ENCODE data around the gene PGAP6.

The PGAP6 gene

GRCh38 chr16:359067-359763 lies 22.6 kb downstream of the PGAP6 start:
- no peaks in the 10 kb centered on the region for H3K36me3 ChIP-seq (ENCODE audit: control insufficient read depth in 1 of 2, insufficient read depth in 2 of 2, low read length in 2 of 2)
- peaks cover 4 to 7% of the 10 kb centered on the region in 2 donors for H3K27me3 ChIP-seq (ENCODE audit: control insufficient read depth in 1 of 2, insufficient read depth in 2 of 2, low read length in 2 of 2)
- no peaks in the 10 kb centered on the region for H3K9me3 ChIP-seq (ENCODE audit: control insufficient read depth in 1 of 2, low read length in 2 of 2)
- H3K4me3 ChIP-seq (ENCODE audit: low read depth in 1 of 2, low read length in 2 of 2) = no peak overlapping the region
- H3K9ac ChIP-seq (ENCODE audit: low read depth in 1 of 2, low read length in 2 of 2) = no peak overlapping the region
- H3K27ac ChIP-seq (ENCODE audit: low read depth, low read length) = no peak overlapping the region
- H3K4me1 ChIP-seq (ENCODE audit: control insufficient read depth in 1 of 2, insufficient read depth in 2 of 2, low read length in 2 of 2) = no peaks in the 10 kb centered on the region

DNA sequence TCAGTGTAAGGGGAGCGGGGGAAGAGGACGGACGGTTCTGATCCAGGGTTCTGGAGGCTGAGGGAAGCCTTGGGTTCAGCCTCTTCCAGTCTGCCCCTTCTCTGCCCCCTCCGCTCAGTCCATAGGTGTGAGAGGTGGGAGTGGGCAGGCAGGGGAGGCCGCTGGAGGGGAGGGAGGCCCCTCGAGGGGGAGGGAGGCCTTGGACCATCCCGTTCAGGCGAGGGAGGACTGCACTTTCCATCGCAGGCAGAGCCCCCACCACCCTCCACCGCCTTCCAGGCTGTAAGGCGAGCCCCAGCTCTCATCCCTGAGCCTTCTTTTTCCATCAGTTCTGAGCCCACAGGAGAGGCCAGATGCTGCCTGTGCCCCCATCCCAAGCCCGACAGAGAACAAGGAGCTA lies 25.0 kb downstream of the PGAP6 start:
- Histone ChIP-seq H3K36me3 (ENCODE audit: control insufficient read depth in 1 of 2, insufficient read depth in 2 of 2, low read length in 2 of 2) (no peaks in the 10 kb centered on the region), H3K4me1 (ENCODE audit: control insufficient read depth in 1 of 2, insufficient read depth in 2 of 2, low read length in 2 of 2) (peaks cover 0 to 4% of the 10 kb centered on the region in 2 donors), H3K9ac (ENCODE audit: low read depth in 1 of 2, low read length in 2 of 2) (no peak overlapping the region), H3K9me3 (ENCODE audit: control insufficient read depth in 1 of 2, low read length in 2 of 2) (no peaks in the 10 kb centered on the region), H3K27ac (ENCODE audit: low read depth, low read length) (no peak overlapping the region), H3K27me3 (ENCODE audit: control insufficient read depth in 1 of 2, insufficient read depth in 2 of 2, low read length in 2 of 2) (no peaks in the 10 kb centered on the region), H3K4me3 (ENCODE audit: low read depth in 1 of 2, low read length in 2 of 2) (no peak overlapping the region)

GRCh38 chr16:354971-355461 lies 26.8 kb downstream of the PGAP6 start:
- H3K36me3 ChIP-seq (ENCODE audit: control insufficient read depth in 1 of 2, insufficient read depth in 2 of 2, low read length in 2 of 2) = peaks cover 0 to 5% of the 10 kb centered on the region in 2 donors
- no peaks in the 10 kb centered on the region for H3K9me3 ChIP-seq (ENCODE audit: control insufficient read depth in 1 of 2, low read length in 2 of 2)
- no peak overlapping the region for H3K27ac ChIP-seq (ENCODE audit: low read depth, low read length)
- no peak overlapping the region for H3K9ac ChIP-seq (ENCODE audit: low read depth in 1 of 2, low read length in 2 of 2)
- peaks cover 0 to 13% of the 10 kb centered on the region in 2 donors for H3K4me1 ChIP-seq (ENCODE audit: control insufficient read depth in 1 of 2, insufficient read depth in 2 of 2, low read length in 2 of 2)
- H3K4me3 ChIP-seq (ENCODE audit: low read depth in 1 of 2, low read length in 2 of 2) = peak overlapping the region in 1 of 2 donors; percentile 15
- no peaks in the 10 kb centered on the region for H3K27me3 ChIP-seq (ENCODE audit: control insufficient read depth in 1 of 2, insufficient read depth in 2 of 2, low read length in 2 of 2)

DNA sequence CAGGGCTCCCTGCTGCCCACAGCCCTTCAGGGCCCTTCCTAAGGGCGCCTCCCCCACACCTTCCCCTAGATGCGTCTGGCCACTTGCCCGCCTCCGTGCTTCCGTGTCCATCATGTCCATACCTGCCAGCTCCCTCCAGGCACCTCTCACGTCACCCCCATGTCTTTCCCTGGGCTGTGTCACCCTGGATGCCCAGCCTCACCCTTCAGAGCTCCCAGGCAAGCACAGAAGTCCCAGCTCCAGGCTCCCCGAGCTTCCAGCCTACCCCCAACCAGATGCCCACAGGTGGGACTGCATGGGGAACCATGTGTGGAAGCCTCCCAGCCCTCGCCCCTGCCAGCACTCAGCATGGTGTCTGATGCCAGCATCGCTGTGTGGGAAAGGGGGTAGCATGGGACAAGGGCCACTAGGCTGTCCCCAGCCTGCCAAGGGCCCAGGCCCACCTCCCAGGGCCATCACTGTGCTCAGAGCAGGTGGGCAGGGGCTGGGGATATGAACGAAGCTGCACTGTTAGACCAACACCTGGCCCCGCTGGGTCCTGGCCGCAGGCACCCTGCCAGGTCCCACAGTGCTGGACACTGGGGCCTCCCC lies 27.4 kb downstream of the PGAP6 start:
- H3K9me3 ChIP-seq (ENCODE audit: control insufficient read depth in 1 of 2, low read length in 2 of 2) = no peaks in the 10 kb centered on the region
- no peak overlapping the region for H3K27ac ChIP-seq (ENCODE audit: low read depth, low read length)
- peaks cover 0 to 13% of the 10 kb centered on the region in 2 donors for H3K4me1 ChIP-seq (ENCODE audit: control insufficient read depth in 1 of 2, insufficient read depth in 2 of 2, low read length in 2 of 2)
- H3K4me3 ChIP-seq (ENCODE audit: low read depth in 1 of 2, low read length in 2 of 2) = no peak overlapping the region
- no peak overlapping the region for H3K9ac ChIP-seq (ENCODE audit: low read depth in 1 of 2, low read length in 2 of 2)
- H3K27me3 ChIP-seq (ENCODE audit: control insufficient read depth in 1 of 2, insufficient read depth in 2 of 2, low read length in 2 of 2) = no peaks in the 10 kb centered on the region
- peaks cover 0 to 7% of the 10 kb centered on the region in 2 donors for H3K36me3 ChIP-seq (ENCODE audit: control insufficient read depth in 1 of 2, insufficient read depth in 2 of 2, low read length in 2 of 2)

DNA sequence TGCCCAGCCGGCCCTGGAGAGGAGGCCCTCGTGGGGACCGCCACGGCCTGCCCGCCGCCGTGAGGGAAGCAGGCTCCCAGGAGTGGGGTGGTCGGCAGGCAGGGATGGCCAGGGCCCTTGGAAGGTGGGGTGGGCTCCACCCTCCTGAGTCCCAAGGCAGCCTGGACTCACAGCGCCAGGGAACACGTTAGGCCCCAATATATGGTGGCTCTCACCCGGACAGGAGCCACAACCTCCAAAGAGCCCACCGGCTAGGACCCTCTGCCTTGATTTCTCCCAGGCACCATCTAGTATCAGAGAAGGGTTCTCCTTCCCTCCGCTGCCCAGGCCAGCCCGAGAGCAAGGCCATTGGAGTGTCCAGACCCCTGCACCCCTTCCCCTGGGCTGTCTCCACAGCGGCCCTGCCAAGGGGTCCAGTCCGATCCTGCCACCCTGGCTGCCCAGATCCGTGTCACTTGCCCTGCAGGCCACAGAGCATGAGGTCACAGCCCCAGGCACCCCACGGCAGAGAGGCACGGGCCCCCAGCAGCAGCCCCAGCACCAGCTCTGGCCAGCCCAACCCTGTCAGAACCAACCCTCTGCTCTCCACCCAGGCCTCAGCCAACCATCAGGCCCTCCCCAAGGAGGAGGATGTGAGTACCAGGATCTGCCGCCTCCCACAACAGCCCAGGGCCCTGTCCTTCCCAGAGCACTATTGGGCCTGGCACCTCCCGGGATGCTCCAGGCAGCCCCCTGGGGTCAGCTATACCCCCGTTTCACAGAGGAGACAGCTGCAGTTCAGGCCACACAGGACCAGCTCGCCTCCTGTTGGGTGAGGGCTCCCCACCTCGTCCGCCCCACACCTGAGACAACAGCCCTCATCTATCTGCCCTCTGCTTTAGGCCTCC lies 28.1 kb downstream of the PGAP6 start:
- Histone ChIP-seq H3K27me3 (ENCODE audit: control insufficient read depth in 1 of 2, insufficient read depth in 2 of 2, low read length in 2 of 2) (no peaks in the 10 kb centered on the region), H3K4me3 (ENCODE audit: low read depth in 1 of 2, low read length in 2 of 2) (peak overlapping the region; percentile 47 to 71), H3K27ac (ENCODE audit: low read depth, low read length) (no peak overlapping the region), H3K4me1 (ENCODE audit: control insufficient read depth in 1 of 2, insufficient read depth in 2 of 2, low read length in 2 of 2) (peaks cover 0 to 13% of the 10 kb centered on the region in 2 donors), H3K9me3 (ENCODE audit: control insufficient read depth in 1 of 2, low read length in 2 of 2) (no peaks in the 10 kb centered on the region), H3K9ac (ENCODE audit: low read depth in 1 of 2, low read length in 2 of 2) (peak overlapping the region; percentile 56 to 70), H3K36me3 (ENCODE audit: control insufficient read depth in 1 of 2, insufficient read depth in 2 of 2, low read length in 2 of 2) (peaks cover 0 to 10% of the 10 kb centered on the region in 2 donors)

DNA sequence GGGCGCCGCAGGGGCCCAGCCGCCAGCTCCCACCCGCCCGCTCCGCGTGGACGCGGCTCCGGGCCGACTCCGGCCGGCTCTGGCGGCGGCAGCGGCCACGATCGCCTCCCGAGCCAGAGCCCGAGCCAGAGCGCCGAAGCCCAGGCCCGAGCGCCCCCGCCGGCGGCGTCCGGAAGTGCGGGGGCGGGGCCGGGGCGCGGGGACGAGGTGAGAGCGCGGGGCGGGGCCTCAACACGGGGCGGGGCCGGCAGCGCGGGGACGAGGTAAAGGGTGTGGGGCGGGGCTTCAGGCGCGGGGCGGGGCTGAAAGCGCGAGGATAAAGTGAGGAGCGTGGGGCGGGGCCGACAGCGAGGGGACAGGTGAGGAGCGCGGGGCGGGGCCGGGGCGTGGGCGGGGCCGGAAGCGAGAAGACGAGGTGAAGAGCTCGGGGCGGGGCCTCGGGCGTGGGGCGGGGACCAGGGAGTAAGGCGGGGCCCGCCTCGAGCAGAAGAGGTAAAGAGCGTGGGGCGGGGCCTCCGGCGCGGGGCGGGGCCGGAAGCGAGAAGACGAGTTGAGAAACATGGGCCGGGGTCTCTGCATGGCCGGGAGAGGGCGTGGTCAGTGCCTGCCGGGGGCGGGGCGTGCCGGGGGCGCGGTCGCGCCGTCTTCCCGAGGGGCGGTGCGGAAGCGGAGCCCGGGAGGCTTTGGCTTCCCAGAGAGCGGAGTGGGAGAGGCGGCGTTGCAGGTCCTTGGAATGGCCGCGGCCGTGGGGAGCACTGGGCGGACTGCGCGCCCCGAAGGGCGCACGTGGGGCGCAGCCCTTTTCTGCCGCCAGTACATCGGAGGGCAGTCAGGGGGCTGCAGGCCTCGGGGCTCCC lies 29.0 kb downstream of the PGAP6 start, which contains the start of gene AXIN1:
TSS of gene AXIN1 (minus strand) at position 177 of the 857 bp plus-strand sequence. CDS start 5,698 bp downstream, outside the sequence.
- Histone ChIP-seq H3K36me3 (ENCODE audit: control insufficient read depth in 1 of 2, insufficient read depth in 2 of 2, low read length in 2 of 2) (peaks cover 0 to 10% of the 10 kb centered on the region in 2 donors), H3K4me1 (ENCODE audit: control insufficient read depth in 1 of 2, insufficient read depth in 2 of 2, low read length in 2 of 2) (peaks cover 0 to 13% of the 10 kb centered on the region in 2 donors), H3K4me3 (ENCODE audit: low read depth in 1 of 2, low read length in 2 of 2) (peak within 1 kb of the TSS; percentile 69 to 71), H3K27ac (ENCODE audit: low read depth, low read length) (no peak within 1 kb of the TSS), H3K9me3 (ENCODE audit: control insufficient read depth in 1 of 2, low read length in 2 of 2) (no peaks in the 10 kb centered on the region), H3K27me3 (ENCODE audit: control insufficient read depth in 1 of 2, insufficient read depth in 2 of 2, low read length in 2 of 2) (no peaks in the 10 kb centered on the region), H3K9ac (ENCODE audit: low read depth in 1 of 2, low read length in 2 of 2) (peak within 1 kb of the TSS; percentile 56 to 70)

GRCh38 chr16:351804-352520 lies 29.8 kb downstream of the PGAP6 start:
- Histone ChIP-seq H3K27me3 (ENCODE audit: control insufficient read depth in 1 of 2, insufficient read depth in 2 of 2, low read length in 2 of 2) (no peaks in the 10 kb centered on the region), H3K27ac (ENCODE audit: low read depth, low read length) (no peak overlapping the region), H3K9me3 (ENCODE audit: control insufficient read depth in 1 of 2, low read length in 2 of 2) (no peaks in the 10 kb centered on the region), H3K36me3 (ENCODE audit: control insufficient read depth in 1 of 2, insufficient read depth in 2 of 2, low read length in 2 of 2) (peaks cover 0 to 15% of the 10 kb centered on the region in 2 donors), H3K9ac (ENCODE audit: low read depth in 1 of 2, low read length in 2 of 2) (peak overlapping the region; percentile 51 to 64), H3K4me1 (ENCODE audit: control insufficient read depth in 1 of 2, insufficient read depth in 2 of 2, low read length in 2 of 2) (peaks cover 0 to 13% of the 10 kb centered on the region in 2 donors), H3K4me3 (ENCODE audit: low read depth in 1 of 2, low read length in 2 of 2) (peak overlapping the region; percentile 68 to 69)

DNA sequence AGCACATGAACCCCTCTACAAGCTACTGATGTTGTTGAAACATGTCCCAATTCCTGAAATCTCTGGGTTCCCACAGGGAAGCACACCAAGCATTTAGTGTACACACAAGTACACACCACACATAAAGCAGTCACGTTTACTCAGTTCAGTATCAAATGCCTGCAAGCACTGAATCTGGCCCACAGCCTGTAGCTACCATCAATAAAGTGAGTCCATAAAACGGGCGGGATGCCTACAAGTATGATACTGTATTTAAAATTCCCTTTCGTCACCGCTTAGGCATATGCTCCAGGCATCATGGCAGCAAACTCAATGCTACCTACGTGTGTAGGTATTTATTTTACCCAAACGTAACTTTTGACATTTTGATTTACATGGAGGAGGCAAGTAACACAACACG lies 31.6 kb downstream of the PGAP6 start:
- Histone ChIP-seq H3K27ac (ENCODE audit: low read depth, low read length) (no peak overlapping the region), H3K4me3 (ENCODE audit: low read depth in 1 of 2, low read length in 2 of 2) (no peak overlapping the region), H3K9me3 (ENCODE audit: control insufficient read depth in 1 of 2, low read length in 2 of 2) (no peaks in the 10 kb centered on the region), H3K27me3 (ENCODE audit: control insufficient read depth in 1 of 2, insufficient read depth in 2 of 2, low read length in 2 of 2) (no peaks in the 10 kb centered on the region), H3K36me3 (ENCODE audit: control insufficient read depth in 1 of 2, insufficient read depth in 2 of 2, low read length in 2 of 2) (peaks cover 7 to 28% of the 10 kb centered on the region in 2 donors), H3K9ac (ENCODE audit: low read depth in 1 of 2, low read length in 2 of 2) (no peak overlapping the region), H3K4me1 (ENCODE audit: control insufficient read depth in 1 of 2, insufficient read depth in 2 of 2, low read length in 2 of 2) (peaks cover 0 to 13% of the 10 kb centered on the region in 2 donors)

DNA sequence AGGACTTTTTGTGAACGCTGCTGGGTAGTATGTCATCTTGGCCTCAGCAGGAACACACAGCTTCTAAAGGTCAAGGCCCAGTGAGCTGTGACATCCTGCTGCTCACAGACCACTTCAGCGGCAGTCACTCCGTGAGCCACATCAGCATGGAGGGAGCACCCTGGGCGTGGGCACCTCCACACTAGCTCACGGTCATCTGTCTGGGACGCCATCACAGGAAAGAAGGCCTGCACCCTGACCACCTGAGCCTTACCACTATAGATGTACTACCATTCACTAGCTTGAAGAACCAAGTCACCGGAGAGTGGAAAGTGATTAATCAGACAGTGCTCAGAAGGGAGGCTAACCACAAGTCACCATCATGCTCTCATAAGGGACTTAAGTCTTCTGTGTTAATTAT lies 32.6 kb downstream of the PGAP6 start:
- no peak overlapping the region for H3K9ac ChIP-seq (ENCODE audit: low read depth in 1 of 2, low read length in 2 of 2)
- peaks cover 7 to 34% of the 10 kb centered on the region in 2 donors for H3K36me3 ChIP-seq (ENCODE audit: control insufficient read depth in 1 of 2, insufficient read depth in 2 of 2, low read length in 2 of 2)
- no peaks in the 10 kb centered on the region for H3K9me3 ChIP-seq (ENCODE audit: control insufficient read depth in 1 of 2, low read length in 2 of 2)
- peaks cover 0 to 13% of the 10 kb centered on the region in 2 donors for H3K4me1 ChIP-seq (ENCODE audit: control insufficient read depth in 1 of 2, insufficient read depth in 2 of 2, low read length in 2 of 2)
- H3K4me3 ChIP-seq (ENCODE audit: low read depth in 1 of 2, low read length in 2 of 2) = no peak overlapping the region
- H3K27ac ChIP-seq (ENCODE audit: low read depth, low read length) = no peak overlapping the region
- H3K27me3 ChIP-seq (ENCODE audit: control insufficient read depth in 1 of 2, insufficient read depth in 2 of 2, low read length in 2 of 2) = no peaks in the 10 kb centered on the region
